Measurements from ENCODE around the gene NFKB1. TPM values are rescaled to one million over a fixed set of nuclear protein-coding genes. Genes with fewer than 3 reads are reported as not detected.

Gene NFKB1
- total and polyA plus RNA-seq, 5 donors = 8.8 to 24.0 (median 21.8) TPM

GRCh38 chr4:102599455-102599854, 98.3 kb downstream of the NFKB1 start:
- no peaks in the 10 kb centered on the region for H3K4me1 ChIP-seq (ENCODE audit: control insufficient read depth, insufficient read depth, low read length)
- intact Hi-C loops (cut with DNase I) = no loop called here
- WGBS = 82% methylated on average over 4 of the region's 4 CpGs
- no peak overlapping the region for H3K4me3 ChIP-seq (ENCODE audit: low read length)
- H3K9me3 ChIP-seq (ENCODE audit: control insufficient read depth, low read length) = no peaks in the 10 kb centered on the region
- H3K27ac ChIP-seq (ENCODE audit: low read length) = no peak overlapping the region
- no peaks in the 10 kb centered on the region for H3K27me3 ChIP-seq (ENCODE audit: control insufficient read depth, insufficient read depth)
- ATAC-seq = peak in 1 of 2 donors; percentile 31
- DNase-seq = no peak

DNA sequence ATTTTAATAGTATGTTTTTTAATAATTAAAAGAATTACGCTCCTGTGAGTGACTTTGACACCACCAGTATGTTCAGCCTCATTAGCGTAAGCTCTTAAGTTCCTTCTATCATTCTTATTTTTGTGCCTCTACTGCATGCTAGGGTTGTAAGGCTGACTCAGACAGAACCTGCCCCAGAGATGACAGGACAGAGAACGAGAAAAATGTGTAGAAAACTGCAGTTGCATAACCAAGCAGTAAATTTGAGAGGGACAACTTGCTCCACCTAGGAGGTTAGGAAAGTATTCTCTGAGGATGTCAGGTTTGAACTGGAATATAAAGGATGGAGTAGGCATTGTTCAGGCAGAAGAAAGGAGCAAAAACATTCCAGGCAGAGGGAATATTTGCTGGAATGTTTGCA, 98.7 kb downstream of the NFKB1 start:
- Histone ChIP-seq H3K9me3 (ENCODE audit: control insufficient read depth, low read length) (no peaks in the 10 kb centered on the region), H3K27me3 (ENCODE audit: control insufficient read depth, insufficient read depth) (no peaks in the 10 kb centered on the region), H3K4me1 (ENCODE audit: control insufficient read depth, insufficient read depth, low read length) (no peaks in the 10 kb centered on the region), H3K4me3 (ENCODE audit: low read length) (no peak overlapping the region), H3K27ac (ENCODE audit: low read length) (no peak overlapping the region)
- intact Hi-C loops (cut with DNase I) = loop anchor here in 1 of 4 donors (10.0 kb wide), 1 partner anchor 145 kb away; no protein-coding TSS in a partner anchor
- ATAC-seq = no peak
- WGBS = 90% methylated on average over 3 of the region's 3 CpGs
- no peak for DNase-seq

DNA sequence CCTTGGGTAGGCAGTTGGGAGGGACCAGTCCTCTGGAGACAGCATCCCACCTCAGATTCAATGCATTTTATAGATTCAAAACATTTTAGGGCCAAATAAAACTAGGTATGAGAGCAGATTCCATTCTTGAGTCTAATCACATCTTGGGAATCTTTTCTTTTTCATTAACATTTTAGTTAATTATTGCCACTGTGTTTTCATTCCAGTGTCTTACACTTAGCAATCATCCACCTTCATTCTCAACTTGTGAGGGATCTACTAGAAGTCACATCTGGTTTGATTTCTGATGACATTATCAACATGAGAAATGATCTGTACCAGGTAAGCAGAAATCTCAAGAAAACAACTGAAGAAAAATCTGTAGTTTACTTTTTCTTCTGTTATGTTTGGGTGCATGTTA, 99.5 kb downstream of the NFKB1 start:
- ATAC-seq = no peak
- no peak for DNase-seq
- intact Hi-C loops (cut with DNase I) = loop anchor here in 1 of 4 donors (10.0 kb wide), 1 partner anchor 146 kb away; no protein-coding TSS in a partner anchor
- Histone ChIP-seq H3K4me3 (ENCODE audit: low read length) (no peak overlapping the region), H3K27me3 (ENCODE audit: control insufficient read depth, insufficient read depth) (no peaks in the 10 kb centered on the region), H3K4me1 (ENCODE audit: control insufficient read depth, insufficient read depth, low read length) (no peaks in the 10 kb centered on the region), H3K9me3 (ENCODE audit: control insufficient read depth, low read length) (no peaks in the 10 kb centered on the region), H3K27ac (ENCODE audit: low read length) (no peak overlapping the region)

DNA sequence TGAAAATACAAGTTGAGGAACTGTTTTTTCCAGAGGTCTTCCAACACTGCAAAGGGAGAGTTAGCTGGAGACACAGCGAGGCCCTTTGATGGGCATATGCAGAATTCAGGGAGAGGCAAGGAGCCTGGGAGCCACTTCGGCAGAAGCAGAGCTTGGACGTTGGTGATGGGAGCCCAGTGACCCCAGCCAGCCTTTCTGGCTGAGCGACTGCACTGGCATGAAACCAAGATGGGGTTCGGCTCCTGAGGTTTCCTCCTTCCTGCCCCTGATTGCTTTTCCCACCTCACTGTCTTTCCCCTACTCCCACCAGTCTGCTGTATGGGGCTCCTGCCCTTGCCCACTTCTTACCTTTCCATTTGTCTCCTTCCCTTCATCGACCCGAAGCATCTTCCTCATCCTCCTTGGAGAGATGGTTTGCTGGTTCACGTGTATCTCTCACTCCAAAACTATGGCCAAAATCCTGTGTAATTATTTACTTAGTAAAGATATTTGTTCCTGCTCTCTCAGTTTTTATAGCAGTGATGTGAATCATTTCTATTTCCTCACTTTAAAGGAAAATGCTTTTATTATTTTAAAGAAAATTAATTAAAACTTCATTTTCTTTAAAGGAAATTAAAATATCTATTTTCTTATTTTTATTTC, 100.5 kb downstream of the NFKB1 start:
- Histone ChIP-seq H3K4me3 (ENCODE audit: low read length) (no peak overlapping the region), H3K9me3 (ENCODE audit: control insufficient read depth, low read length) (no peaks in the 10 kb centered on the region), H3K27ac (ENCODE audit: low read length) (no peak overlapping the region), H3K4me1 (ENCODE audit: control insufficient read depth, insufficient read depth, low read length) (peaks cover 2% of the 10 kb centered on the region), H3K27me3 (ENCODE audit: control insufficient read depth, insufficient read depth) (no peaks in the 10 kb centered on the region)
- ATAC-seq = no peak
- WGBS = 86% methylated on average over 8 of the region's 8 CpGs
- DNase-seq = no peak
- intact Hi-C loops (cut with DNase I) = loop anchor here in 1 of 4 donors (10.0 kb wide), 1 partner anchor 147 kb away; no protein-coding TSS in a partner anchor

GRCh38 chr4:102604222-102604940, 103.2 kb downstream of the NFKB1 start:
- Histone ChIP-seq H3K4me3 (ENCODE audit: low read length) (no peak overlapping the region), H3K9me3 (ENCODE audit: control insufficient read depth, low read length) (no peaks in the 10 kb centered on the region), H3K27me3 (ENCODE audit: control insufficient read depth, insufficient read depth) (no peaks in the 10 kb centered on the region), H3K27ac (ENCODE audit: low read length) (no peak overlapping the region), H3K4me1 (ENCODE audit: control insufficient read depth, insufficient read depth, low read length) (peaks cover 2% of the 10 kb centered on the region)
- no peak for DNase-seq
- WGBS = 66% methylated on average over 2 of the region's 2 CpGs
- intact Hi-C loops (cut with DNase I) = loop anchor here in 1 of 4 donors (10.0 kb wide), 1 partner anchor 150 kb away; no protein-coding TSS in a partner anchor
- ATAC-seq = no peak

GRCh38 chr4:102606261-102606660, 105.1 kb downstream of the NFKB1 start:
- ATAC-seq = peak in 1 of 2 donors; percentile 28
- Histone ChIP-seq H3K27ac (ENCODE audit: low read length) (no peak overlapping the region), H3K4me1 (ENCODE audit: control insufficient read depth, insufficient read depth, low read length) (peaks cover 2% of the 10 kb centered on the region), H3K27me3 (ENCODE audit: control insufficient read depth, insufficient read depth) (no peaks in the 10 kb centered on the region), H3K4me3 (ENCODE audit: low read length) (no peak overlapping the region), H3K9me3 (ENCODE audit: control insufficient read depth, low read length) (no peaks in the 10 kb centered on the region)
- WGBS = 54% methylated on average over 3 of the region's 3 CpGs
- intact Hi-C loops (cut with DNase I) = loop anchor here in 1 of 4 donors (10.0 kb wide), 1 partner anchor 151 kb away; no protein-coding TSS in a partner anchor
- no peak for DNase-seq

GRCh38 chr4:102606846-102607450, 105.8 kb downstream of the NFKB1 start:
- DNase-seq (no peak), ATAC-seq (no peak)
- Histone ChIP-seq H3K4me1 (ENCODE audit: control insufficient read depth, insufficient read depth, low read length) (peaks cover 2% of the 10 kb centered on the region), H3K4me3 (ENCODE audit: low read length) (no peak overlapping the region), H3K27me3 (ENCODE audit: control insufficient read depth, insufficient read depth) (no peaks in the 10 kb centered on the region), H3K9me3 (ENCODE audit: control insufficient read depth, low read length) (no peaks in the 10 kb centered on the region), H3K27ac (ENCODE audit: low read length) (no peak overlapping the region)
- intact Hi-C loops (cut with DNase I) = loop anchor here in 1 of 4 donors (10.0 kb wide), 1 partner anchor 152 kb away; no protein-coding TSS in a partner anchor
- 87% methylated on average over 7 of the region's 7 CpGs for WGBS

- Histone ChIP-seq H3K27me3 (ENCODE audit: control insufficient read depth, insufficient read depth) (no peaks in the 10 kb centered on the region), H3K4me1 (ENCODE audit: control insufficient read depth, insufficient read depth, low read length) (peaks cover 2% of the 10 kb centered on the region), H3K4me3 (ENCODE audit: low read length) (no peak overlapping the region), H3K9me3 (ENCODE audit: control insufficient read depth, low read length) (no peaks in the 10 kb centered on the region), H3K27ac (ENCODE audit: low read length) (no peak overlapping the region)
- no peak for DNase-seq
- no peak for ATAC-seq
- intact Hi-C loops (cut with DNase I) = loop anchor here in 1 of 4 donors (10.0 kb wide), 1 partner anchor 153 kb away; no protein-coding TSS in a partner anchor
- 98% methylated on average over 1 of the region's 1 CpG for WGBS
Measured at GRCh38 chr4:102608190-102608589, 107.0 kb downstream of the NFKB1 start.

- ATAC-seq (no peak), DNase-seq (no peak)
- no peak overlapping the region for H3K4me3 ChIP-seq (ENCODE audit: low read length)
- peaks cover 2% of the 10 kb centered on the region for H3K4me1 ChIP-seq (ENCODE audit: control insufficient read depth, insufficient read depth, low read length)
- H3K27me3 ChIP-seq (ENCODE audit: control insufficient read depth, insufficient read depth) = no peaks in the 10 kb centered on the region
- intact Hi-C loops (cut with DNase I) = loop anchor here in 1 of 4 donors (10.0 kb wide), 1 partner anchor 155 kb away; no protein-coding TSS in a partner anchor
- no peak overlapping the region for H3K27ac ChIP-seq (ENCODE audit: low read length)
- H3K9me3 ChIP-seq (ENCODE audit: control insufficient read depth, low read length) = no peaks in the 10 kb centered on the region
Measured at GRCh38 chr4:102610007-102610406, 108.8 kb downstream of the NFKB1 start.

- Histone ChIP-seq H3K27ac (ENCODE audit: low read length) (no peak overlapping the region), H3K4me3 (ENCODE audit: low read length) (no peak overlapping the region), H3K4me1 (ENCODE audit: control insufficient read depth, insufficient read depth, low read length) (peaks cover 2% of the 10 kb centered on the region), H3K27me3 (ENCODE audit: control insufficient read depth, insufficient read depth) (no peaks in the 10 kb centered on the region), H3K9me3 (ENCODE audit: control insufficient read depth, low read length) (no peaks in the 10 kb centered on the region)
- ATAC-seq = no peak
- DNase-seq = no peak
- intact Hi-C loops (cut with DNase I) = loop anchor here in 1 of 4 donors (10.0 kb wide), 1 partner anchor 156 kb away; no protein-coding TSS in a partner anchor
- WGBS = 89% methylated on average over 3 of the region's 3 CpGs
Measured at GRCh38 chr4:102610476-102610875, 109.3 kb downstream of the NFKB1 start.

GRCh38 chr4:102612210-102612609, 111.1 kb downstream of the NFKB1 start:
- DNase-seq = no peak
- Histone ChIP-seq H3K27me3 (ENCODE audit: control insufficient read depth, insufficient read depth) (no peaks in the 10 kb centered on the region), H3K9me3 (ENCODE audit: control insufficient read depth, low read length) (no peaks in the 10 kb centered on the region), H3K4me3 (ENCODE audit: low read length) (no peak overlapping the region), H3K27ac (ENCODE audit: low read length) (no peak overlapping the region), H3K4me1 (ENCODE audit: control insufficient read depth, insufficient read depth, low read length) (no peaks in the 10 kb centered on the region)
- intact Hi-C loops (cut with DNase I) = loop anchor here in 1 of 4 donors (10.0 kb wide), 1 partner anchor 157 kb away; no protein-coding TSS in a partner anchor
- ATAC-seq = no peak
- 95% methylated on average over 2 of the region's 2 CpGs for WGBS

Measured in right cardiac atrium (tissue), 5 donors.